Smooth muscle cell of bladder (primary cell): ENCODE results near the gene LRRC66. TPM values are rescaled to one million over a fixed set of nuclear protein-coding genes. Genes with fewer than 3 reads are reported as not detected.

Experiments used
- total RNA-seq: library from RNA; depleted of rRNA; stranded (reverse); fragments of >200 nt; gene quantifications from 2 replicates; pipeline ENCODE4 v1.2.3, GENCODE V29; 2014

Gene LRRC66
- 0.43 and 0.46 TPM in 2 replicates for total RNA-seq

DNA sequence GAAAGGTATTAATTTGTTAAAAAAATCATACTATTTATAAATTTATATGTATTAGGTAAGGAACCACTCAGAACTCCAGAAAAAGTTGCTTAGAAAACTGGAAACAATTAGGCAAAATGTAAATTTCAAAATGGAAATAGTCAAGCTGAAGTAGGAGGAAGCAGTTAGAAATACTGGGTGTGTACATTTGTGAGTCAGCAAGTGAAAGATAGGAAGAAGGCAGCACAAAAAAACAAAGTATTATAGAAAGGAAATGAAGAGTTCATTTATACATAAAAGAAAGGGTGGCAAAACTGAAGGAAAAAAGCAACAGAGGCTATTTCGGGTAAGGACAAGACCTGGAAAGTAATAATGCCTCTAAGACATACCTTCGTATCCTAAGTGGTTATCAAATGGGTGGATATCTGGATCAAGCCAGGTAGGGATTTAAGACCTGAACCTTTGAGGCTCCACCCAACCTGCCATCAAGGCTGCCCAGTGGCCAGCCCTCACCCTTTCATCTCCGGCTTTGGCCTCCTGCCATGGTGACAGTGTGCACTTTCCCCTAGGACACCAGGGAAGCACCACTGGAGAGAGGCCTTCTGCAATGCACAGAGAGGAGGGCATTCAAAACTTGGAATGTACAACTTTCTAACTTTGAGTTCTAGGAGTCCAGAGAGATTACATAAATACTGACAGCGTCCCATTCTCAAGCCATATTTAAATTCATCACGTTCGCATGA lies at the start of gene LRRC66:
TSS of gene LRRC66 (minus strand) at position 428 of the 722 bp plus-strand sequence. CDS start 2,750 bp downstream, outside the sequence.

GRCh38 chr4:52051213-52051614 lies 31.1 kb upstream of the LRRC66 start, which contains the start of gene SPATA18:
Gene SPATA18, plus strand, starts transcription at chr4:52051304. Its CDS starts 401 bp downstream, at chr4:52051705.

DNA sequence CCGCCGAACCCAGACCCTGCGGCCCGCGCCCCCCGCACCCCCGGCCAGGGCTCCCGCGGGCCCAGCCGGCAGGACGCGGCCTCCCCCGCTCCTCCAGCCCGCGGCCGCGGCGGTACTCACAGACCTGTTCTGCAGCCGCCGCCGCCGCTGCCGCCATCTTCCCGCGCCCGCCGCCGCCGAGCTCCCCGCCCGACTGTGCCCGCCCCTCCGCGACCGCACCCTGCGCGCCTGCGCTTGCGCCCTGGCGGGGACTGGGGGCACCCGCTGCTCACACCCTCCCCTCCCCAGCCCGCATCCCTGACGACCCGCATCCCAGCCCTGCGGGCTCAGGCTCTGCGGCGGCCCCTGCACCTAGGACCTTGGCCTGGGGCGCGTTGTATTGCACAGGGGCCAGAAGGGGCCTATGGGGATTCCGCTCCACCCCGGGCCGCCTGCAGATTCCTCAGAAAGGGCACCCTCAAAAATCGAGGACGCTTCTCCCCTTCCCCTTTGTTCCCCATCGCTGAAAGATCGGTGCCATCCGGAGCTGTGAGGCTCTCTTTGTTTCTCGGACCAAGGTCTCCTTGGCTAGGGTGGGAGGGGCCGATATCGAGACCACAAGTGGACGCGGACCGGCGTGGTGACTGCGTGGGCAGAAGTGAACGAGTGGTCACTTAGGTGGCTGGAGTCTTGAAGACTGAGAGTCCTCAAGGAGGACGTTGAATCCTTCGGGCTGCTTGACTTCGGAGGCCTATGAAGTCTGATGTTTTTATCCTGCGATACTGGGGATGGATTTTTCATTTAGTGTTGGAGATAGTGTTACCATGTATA lies 18.1 kb upstream of the LRRC66 start, which contains the start of gene SGCB:
TSS of gene SGCB (minus strand) at position 197 of the 810 bp plus-strand sequence. CDS start at position 157, 40 bp downstream.

Other genes starting within 250 kb of the LRRC66 start
- gene DCUN1D4, start 177.2 kb downstream of the LRRC66 start, total RNA-seq: 39.7 and 62.2 TPM in 2 replicates
- gene SGCB, start 17.9 kb upstream of the LRRC66 start, total RNA-seq: 29.2 and 37.0 TPM in 2 replicates
- gene SPATA18, start 30.9 kb upstream of the LRRC66 start, total RNA-seq: 13.9 and 22.6 TPM in 2 replicates